Measurements from ENCODE around the gene ASCC3. TPM values are rescaled to one million over a fixed set of nuclear protein-coding genes. Genes with fewer than 3 reads are reported as not detected.
"Not testable (repeated sequence)": the region's sequence is repeated elsewhere in the genome, so short reads cannot be mapped to it uniquely, and the experiment has no call there.

Gene ASCC3
- total RNA-seq, 2 donors from 2014 or later: 31.9 to 36.4 TPM

DNA sequence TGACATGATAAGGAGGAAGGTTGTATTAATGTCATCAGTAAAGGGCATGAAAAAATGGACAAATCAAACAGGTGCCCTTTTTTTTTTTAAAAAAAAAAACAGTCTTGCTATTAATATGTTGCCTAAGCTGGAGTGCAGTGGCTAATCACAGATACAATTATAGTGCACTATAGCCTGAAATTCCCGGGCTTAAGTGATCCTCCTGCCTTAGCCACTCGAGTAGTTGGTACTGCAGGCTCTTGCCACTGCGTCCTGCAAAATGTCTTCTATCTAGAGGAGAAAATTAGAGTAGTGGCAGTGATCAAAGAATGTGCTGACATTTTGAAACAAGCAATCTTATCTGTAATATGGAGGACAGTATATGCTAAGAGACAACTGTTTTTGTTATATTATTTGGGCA, 127.7 kb downstream of the ASCC3 start:
- intact Hi-C loops (cut with DNase I): no loop called here
- no peak for DNase-seq (ENCODE audit: low spot score)

DNA sequence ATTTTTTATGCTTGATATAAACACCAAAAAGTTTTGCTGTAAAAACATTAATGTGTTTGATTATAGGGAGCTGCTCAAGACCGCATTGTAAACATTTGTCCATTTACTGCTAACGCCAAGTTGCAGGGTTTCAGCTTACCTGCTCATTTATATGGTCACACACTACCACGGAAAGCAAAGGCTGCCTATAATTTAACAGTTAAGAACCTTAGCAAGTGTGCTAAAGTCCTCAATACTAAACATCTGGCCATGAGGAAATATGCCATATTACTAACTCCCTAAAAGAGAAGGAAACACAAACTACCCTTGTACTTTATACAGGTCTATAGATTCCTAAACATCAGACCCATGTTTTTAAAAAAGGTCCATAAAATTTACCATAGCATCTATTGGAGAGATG, 129.5 kb downstream of the ASCC3 start:
- DNase-seq (ENCODE audit: low spot score): no peak
- intact Hi-C loops (cut with DNase I): no loop called here

DNA sequence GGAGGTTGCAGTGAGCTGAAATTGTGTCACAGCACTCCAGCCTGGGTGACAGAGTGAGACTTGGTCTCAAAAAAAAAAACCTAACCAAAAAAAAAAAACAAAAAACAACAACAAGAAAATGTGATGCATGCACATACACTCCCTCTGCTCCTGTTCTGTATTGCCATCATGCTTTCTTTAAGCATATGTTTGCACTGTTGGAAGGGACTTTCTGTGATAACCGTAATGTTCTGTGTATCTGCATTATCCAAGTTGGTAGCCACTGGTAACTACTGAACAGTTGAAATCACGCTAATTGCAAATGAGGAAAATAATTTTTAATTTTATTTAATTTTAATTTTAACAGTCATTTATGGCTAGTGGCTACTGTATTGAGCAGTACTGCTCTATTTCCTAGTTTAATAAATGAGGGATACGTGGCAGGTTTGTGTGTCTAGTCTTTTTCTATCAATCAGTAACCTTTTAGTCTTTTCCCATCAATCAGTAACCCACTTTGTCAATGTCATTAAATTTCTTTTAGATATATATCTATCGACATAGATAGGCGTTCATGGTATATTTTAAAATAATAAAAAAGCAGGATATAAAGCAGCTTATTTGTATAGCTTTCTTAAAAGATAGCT, 135.6 kb downstream of the ASCC3 start:
- intact Hi-C loops (cut with DNase I): no loop called here
- no peak for DNase-seq (ENCODE audit: low spot score)

DNA sequence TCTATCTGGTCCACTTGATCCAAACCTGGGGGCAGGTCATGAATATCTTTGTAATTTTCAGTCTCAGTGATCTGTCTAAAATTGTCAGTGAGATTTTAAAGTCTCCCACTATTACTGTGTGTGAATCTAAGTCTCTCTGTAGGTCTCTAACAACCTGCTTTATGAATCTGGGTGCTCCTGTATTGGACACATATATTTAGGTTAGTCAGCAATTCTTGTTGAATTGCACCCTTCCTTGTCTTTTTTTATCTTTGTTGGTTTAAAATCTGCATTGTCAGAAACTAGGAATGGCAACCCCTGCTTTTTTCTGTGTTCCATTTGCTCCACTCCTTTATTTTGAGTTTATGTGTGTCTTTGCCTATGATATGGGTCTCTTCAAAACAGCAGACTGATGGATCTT, 140.7 kb downstream of the ASCC3 start:
- no peak for DNase-seq (ENCODE audit: low spot score)
- intact Hi-C loops (cut with DNase I): no loop called here

- DNase-seq (ENCODE audit: low spot score); intact Hi-C loops (cut with DNase I): not testable (repeated sequence)
Measured at GRCh38 chr6:100737720-100738119, 143.4 kb downstream of the ASCC3 start.

GRCh38 chr6:100731411-100731810, 149.7 kb downstream of the ASCC3 start:
- no peak for DNase-seq (ENCODE audit: low spot score)
- intact Hi-C loops (cut with DNase I): no loop called here

DNA sequence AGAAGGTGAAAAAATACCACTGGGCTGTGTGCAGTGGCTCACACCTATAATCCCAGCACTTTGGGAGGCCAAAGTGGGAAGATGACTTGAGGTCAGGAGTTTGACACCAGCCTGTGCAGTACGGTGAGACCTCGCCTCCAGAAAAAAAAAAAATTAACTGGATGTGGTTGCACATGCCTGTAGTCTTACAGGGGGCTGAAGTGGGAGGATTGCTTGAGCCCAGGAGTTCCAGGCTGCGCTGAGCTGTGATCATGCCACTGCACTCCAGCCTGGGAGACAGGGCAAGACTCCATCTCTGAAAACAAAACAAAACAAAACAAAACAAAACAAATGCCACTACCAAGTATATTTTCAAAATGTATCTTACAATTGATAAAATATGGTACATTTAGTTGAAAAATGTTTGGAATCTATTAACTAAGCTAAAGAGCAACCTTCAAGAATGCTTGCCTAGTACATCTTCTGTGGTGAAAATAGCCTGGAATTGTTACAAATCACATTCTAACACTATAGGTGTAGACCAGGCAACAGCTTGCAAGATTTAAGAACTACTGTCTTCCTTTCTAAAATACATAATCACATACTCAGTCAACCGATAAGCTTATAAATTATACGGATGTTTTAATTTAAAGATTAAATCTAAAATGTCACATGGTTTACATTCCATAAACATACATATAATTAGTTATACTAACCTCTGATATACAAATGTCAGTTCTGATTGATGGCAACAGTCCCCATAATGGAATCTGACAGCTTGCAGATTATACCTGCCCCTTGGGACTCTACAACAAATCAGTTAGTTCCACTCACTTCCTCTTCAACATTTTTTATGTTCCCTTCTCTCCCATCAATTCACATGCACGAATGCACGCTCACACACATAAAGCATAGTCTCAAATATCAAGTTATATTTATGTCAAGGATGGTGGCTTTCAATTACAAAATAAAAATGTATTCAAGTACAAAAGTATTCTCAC, 150.8 kb downstream of the ASCC3 start:
- DNase-seq (ENCODE audit: low spot score): no peak
- intact Hi-C loops (cut with DNase I): no loop called here

- intact Hi-C loops (cut with DNase I): no loop called here
- no peak for DNase-seq (ENCODE audit: low spot score)
Measured at GRCh38 chr6:100726666-100727065, 154.5 kb downstream of the ASCC3 start.

DNA sequence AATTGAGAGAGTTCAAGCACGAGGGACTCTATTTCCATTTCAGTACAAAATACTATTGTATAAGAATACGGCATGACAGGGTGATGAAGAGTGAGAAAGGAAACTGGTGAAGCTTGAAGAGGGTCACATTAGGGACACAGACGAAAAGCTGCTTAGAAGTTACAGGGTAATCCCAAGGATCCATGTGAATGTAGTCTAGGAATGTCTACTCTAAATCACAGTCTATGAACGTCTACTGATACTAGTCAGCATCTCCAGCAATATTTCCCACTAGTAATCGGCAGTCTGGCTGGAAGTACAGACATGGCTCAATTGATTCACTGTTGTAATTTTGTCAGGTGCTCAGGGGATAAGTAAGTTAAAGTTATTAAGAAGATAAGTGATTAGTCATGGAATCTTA, 156.4 kb downstream of the ASCC3 start:
- intact Hi-C loops (cut with DNase I): no loop called here
- no peak for DNase-seq (ENCODE audit: low spot score)

DNA sequence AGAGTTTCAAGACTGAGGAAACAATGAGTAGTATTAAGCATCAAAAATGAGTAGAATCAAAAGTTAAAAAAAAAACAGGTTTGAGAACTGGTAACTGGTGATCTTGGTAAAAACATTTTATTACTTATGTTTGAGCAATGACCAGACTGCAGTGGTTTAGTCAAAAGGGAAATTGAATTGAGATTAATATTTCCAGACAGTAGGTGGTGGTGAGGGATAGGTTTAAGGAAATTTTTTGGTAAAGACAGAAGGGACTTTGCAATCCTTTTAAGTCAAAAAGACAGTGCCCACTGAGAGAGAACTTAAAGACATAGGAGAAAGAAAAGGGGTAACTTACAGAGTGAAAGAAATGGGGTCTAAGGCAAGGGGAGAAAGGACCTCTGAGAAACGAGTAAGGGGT, 156.9 kb downstream of the ASCC3 start:
- no peak for DNase-seq (ENCODE audit: low spot score)
- intact Hi-C loops (cut with DNase I): no loop called here

DNA sequence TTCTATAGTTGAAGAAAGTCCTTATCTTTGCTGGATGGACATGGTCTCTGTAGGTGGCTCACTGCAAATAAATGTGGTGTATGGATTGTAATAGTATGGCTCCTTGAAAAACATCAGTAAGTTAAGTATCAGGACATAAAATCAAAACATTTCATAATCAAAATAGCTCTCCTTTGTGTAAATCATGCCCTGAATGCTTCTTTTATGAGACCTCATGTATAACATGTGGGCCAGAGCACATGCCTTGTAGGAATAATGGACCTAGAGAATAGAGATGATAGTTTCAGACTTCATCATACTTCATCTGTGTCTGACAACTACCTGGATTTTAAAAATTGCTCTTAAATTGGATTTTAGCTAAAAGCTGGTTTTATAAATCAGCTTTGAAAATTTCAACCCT, 159.9 kb downstream of the ASCC3 start:
- no peak for DNase-seq (ENCODE audit: low spot score)

GRCh38 chr6:100719883-100720682, 161.0 kb downstream of the ASCC3 start:
- intact Hi-C loops (cut with DNase I): no loop called here
- DNase-seq (ENCODE audit: low spot score): no peak

More for the DNA sequence above, 159.9 kb downstream of the ASCC3 start:
- intact Hi-C loops (cut with DNase I): no loop called here

DNA sequence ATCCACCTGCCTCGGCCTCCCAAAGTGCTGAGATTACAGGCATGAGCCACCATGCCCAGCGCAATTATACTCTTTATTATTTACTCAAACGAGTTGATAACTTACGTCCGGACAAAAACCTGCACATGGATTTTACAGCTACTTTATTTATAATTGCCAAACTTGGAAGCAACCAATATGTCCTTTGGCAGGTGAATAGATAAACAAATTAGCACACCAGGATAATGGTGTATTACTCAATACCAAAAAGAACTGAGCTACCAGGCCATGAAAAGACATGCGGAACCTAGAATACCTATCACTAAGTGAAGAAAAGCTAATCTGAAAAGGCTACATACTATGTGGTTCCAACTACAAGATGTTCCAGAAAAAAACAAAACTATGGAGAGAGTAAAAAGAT, 168.1 kb downstream of the ASCC3 start:
- no peak for DNase-seq (ENCODE audit: low spot score)
- intact Hi-C loops (cut with DNase I): no loop called here

- intact Hi-C loops (cut with DNase I): no loop called here
- DNase-seq (ENCODE audit: low spot score): no peak
Measured at GRCh38 chr6:100706491-100706890, 174.6 kb downstream of the ASCC3 start.

DNA sequence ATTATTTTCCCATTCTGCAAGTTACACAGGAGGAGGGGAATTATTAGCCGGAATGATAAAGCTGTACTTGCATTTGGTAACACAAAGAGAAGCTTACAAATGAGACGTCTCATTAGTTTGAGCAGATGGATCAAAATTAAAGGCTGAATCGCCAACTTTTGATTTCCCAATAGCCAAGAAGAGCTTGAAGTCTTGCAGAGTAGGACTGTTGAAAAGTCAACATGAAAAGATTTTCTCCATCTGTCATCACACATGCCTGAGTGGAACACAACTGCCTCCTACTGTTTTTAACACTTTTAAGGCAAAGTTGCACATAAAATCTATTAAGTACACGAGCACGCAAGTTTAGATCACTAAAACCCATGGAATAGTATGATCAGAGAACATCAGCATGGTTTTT, 176.2 kb downstream of the ASCC3 start:
- intact Hi-C loops (cut with DNase I): no loop called here
- DNase-seq (ENCODE audit: low spot score): no peak

GRCh38 chr6:100701728-100702127, 179.4 kb downstream of the ASCC3 start:
- intact Hi-C loops (cut with DNase I): no loop called here
- no peak for DNase-seq (ENCODE audit: low spot score)

DNA sequence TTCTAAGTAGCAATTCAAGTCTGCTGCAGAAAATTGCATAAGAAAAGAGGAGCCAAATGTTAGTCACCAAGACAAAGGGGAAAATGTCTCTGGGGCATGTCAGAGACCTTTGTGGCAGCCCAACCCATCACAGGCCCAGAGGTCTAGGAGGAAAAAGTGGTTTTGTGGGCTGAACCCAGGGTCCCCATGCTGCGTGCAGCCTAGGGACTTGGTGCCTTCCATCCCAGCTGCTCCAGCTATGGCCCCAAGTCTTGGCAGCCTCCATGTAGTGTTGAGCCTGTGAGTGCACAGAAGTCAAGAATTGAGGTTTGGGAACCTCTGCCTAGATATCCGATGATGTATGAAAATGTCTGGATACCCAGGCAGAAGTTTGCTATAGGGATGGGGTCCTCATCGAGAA, 181.1 kb downstream of the ASCC3 start:
- no peak for DNase-seq (ENCODE audit: low spot score)
- intact Hi-C loops (cut with DNase I): no loop called here

DNA sequence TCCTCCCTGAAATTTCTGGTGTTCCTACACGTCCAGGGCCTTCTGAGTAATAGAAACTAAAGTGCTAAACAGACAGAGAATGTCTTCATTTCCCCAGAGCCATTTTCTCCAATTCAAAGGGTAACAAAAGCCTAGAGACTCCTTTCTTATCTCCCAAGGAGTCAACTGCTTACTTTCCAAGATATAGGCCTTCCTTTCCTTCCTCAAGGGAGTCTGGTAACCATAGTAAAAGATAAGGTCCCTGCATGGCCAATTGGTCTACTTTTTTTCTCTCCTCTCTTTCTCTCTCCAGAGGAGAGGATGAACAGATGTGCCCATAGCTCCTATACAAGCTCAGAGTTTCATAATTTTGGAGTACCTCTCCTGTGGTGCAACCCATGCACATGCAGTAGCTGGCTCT, 185.7 kb downstream of the ASCC3 start:
- intact Hi-C loops (cut with DNase I): no loop called here
- no peak for DNase-seq (ENCODE audit: low spot score)

GRCh38 chr6:100693249-100693927, 187.7 kb downstream of the ASCC3 start:
- DNase-seq (ENCODE audit: low spot score): no peak

More at GRCh38 chr6:100693249-100693927, 187.7 kb downstream of the ASCC3 start:
- intact Hi-C loops (cut with DNase I): no loop called here

Data from posterior vena cava (tissue), 2 donors.